ENCODE data around the gene ERBB2.
A peak's percentile ranks its signal among the peaks of the same experiment; 100 is the strongest.
"Not testable (repeated sequence)": the region's sequence is repeated elsewhere in the genome, so short reads cannot be mapped to it uniquely, and the experiment has no call there.

ERBB2 gene

GRCh38 chr17:39761861-39762496, 62.1 kb downstream of the ERBB2 start:
- no peak for DNase-seq (ENCODE audit: low read depth in 2 of 2)

DNA sequence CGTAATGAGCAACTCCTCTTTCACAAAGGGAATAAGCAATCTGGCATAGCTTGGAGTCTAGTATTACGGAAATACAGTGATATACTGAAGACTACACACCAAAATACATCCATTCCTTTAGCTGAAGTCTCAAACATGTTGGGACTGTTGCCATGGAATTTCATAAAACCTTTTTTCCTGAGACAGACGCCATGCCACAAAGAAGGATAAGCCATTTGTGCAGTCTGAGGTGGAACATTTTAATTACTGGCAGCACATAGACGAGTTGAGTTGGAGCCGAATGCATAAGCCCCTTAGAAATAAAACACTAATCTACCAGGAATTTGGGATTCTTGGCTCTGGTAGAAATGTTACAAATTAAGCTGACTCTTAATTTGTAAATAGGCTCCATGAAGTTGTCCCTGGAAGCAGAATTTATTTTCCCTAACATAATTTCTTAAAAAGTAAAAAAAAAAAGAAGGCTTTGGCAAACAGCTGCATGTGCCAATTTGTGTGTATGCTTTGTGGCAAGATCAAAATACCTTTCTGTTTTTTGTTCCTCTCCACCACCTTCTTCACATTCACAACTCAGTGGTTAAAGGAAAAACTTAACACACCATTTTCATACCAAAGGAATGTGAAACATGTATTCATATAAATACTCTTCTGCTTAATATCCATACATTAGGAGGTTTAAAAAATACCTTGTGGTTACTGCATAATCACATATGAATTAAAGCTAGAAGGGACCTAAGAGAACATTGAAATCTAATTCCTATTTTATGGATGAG, 63.4 kb downstream of the ERBB2 start:
- no peak for DNase-seq (ENCODE audit: low read depth in 2 of 2)

DNA sequence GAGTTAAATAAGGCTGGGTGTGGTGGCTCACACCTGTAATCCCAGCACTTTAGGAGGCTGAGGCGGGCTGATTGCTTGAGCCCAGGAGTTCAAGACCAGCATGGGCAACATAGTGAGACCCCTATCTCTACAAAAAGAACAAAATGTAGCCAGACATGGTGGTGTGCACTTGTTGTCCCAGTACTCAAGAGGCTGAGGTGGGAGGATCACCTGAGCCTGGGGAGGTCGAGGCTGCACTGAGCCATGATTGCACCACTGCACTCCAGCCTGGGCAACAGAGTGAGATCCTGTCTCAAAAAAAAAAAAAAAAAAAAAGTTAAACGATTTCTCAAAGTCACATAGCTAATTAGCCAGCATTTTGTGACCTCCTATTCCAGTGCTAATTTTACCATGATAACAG, 64.3 kb downstream of the ERBB2 start:
- not testable (repeated sequence) for DNase-seq (ENCODE audit: low read depth in 2 of 2)

DNA sequence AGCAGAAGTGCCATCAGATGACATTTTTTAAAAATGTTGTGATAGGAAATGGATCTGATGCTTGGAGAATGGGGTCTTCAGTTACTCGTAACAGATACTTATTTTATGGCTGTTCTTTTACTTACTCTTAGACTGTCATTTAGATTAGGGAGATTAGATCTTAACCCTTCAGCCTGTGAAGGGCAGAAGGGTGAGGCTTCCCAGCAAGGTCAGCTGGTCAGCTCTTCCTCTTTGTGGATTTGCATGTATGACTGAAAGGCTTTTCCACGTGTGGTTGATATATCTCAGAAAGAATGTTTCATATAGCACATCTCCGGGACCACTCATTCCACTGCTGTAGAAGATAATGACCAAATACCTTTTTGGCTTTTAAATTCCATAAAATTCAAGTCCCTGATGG, 65.3 kb downstream of the ERBB2 start:
- no peak for DNase-seq (ENCODE audit: low read depth in 2 of 2)

GRCh38 chr17:39765766-39766165, 65.9 kb downstream of the ERBB2 start:
- DNase-seq (ENCODE audit: low read depth in 2 of 2), result no peak

DNA sequence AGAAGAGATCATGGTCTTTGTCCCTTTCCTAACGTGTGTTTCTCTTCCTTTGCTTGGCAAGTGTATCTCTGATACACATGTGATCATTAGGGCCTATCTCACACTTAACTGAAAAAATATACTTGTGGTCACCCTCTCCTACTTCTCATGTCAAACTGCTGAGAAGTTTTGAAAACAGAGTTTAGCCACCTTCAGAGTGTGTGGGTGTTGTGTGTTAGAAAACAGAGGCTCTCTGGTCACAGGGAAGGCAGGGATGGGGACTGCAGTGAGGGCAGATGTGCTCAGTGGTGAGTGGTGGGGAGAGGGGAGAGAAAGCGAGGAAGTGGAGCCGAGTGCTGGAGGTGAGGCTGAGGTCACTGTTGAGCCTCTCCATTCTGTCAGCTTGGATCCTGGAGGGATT, 67.3 kb downstream of the ERBB2 start:
- DNase-seq (ENCODE audit: low read depth in 2 of 2), result no peak

DNA sequence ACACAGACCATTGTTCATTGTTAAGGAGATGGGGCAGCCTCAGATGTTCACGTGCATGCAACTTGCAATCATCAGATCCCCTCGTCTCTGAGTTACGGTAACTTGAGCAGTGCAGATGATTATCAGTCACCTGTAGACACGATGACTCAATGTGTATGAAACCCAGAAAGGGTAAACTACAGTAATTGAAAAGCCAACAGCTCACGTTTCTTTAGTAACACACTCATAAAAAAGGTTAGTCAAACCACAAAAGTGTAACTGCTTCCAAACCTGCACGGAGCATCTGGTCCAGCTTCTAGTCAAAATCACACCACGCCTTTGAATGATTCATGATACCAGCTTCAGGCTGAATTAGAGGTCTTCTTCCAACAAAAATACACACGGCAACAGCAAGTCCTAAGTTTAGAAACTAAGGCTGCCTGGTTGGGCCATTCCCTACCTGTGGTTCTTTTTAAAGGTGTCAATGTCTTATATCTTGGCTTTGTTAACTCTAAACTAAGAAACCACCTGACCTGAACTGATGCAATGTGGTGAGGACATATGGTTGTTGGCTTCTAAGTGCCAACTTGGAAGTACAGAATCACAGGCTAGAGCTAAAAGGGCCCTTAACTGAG, 70.2 kb downstream of the ERBB2 start:
- DNase-seq (ENCODE audit: low read depth in 2 of 2), result peak in 1 of 2 donors; percentile 32

GRCh38 chr17:39772415-39772814, 72.6 kb downstream of the ERBB2 start:
- DNase-seq (ENCODE audit: low read depth in 2 of 2), result no peak

DNA sequence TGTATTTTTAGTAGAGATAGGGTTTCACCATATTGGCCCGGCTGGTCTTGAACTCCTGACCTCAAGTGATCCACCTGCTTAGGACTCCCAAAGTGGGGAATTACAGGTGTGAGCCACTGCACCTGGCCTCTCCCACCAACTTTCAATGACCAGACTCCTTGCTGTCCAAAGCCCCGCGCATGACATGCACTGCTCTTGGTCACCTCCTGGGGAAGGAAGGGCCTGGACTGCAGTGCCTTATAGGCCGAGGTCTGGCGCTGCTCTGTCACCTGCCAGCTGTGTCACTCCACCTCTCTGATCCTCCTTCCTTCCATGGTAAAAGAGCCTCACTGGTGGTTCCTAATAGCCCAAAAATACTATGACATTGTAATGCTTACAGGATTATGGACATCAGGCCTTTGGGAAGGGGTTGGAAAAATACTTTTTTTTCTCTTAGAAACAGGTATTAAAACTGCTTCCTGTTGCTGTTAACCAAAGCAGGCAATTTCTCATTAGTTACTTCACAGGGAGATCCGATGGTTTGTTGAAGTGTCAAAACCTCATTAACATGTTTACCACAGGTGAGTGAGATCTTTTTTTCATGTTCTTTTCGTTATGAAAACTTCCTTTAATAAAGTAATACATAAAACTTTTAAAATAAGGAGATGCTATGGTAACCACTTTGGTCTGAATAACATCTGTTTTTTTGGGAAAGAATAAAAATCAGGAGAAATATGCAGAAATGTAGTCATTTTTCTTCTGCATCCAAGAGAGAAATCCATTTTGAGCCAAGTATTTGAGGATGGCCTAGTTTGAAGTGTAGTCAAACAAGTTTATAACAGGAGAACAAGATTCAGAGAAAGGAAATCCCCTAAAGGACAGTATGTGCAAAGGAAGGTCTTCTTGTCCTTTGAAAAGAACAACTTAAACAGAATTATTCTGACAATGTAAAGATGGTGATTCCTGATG, 73.4 kb downstream of the ERBB2 start:
- no peak for DNase-seq (ENCODE audit: low read depth in 2 of 2)

DNA sequence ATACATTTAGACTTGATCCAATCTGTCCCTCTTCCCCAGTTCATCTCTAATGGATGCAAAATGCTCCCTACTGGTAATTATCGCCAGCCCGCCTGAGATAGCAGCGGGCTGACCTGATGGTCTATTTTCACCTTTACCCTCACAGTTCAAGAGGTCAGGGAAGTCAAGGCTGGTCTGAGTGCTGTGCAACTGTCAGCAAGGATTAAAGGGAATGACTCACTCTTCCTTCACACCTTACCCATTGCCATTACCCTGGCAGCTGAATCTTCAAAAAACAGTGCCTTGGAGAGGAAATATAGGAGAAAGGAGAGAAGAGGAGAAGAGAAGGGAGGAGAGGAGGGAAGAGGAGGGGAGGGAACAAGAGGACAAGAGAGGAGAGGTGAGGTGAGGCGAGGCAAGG, 74.2 kb downstream of the ERBB2 start:
- DNase-seq (ENCODE audit: low read depth in 2 of 2), result no peak

GRCh38 chr17:39775031-39775430, 75.2 kb downstream of the ERBB2 start:
- DNase-seq (ENCODE audit: low read depth in 2 of 2), result no peak

GRCh38 chr17:39776252-39776651, 76.4 kb downstream of the ERBB2 start:
- no peak for DNase-seq (ENCODE audit: low read depth in 2 of 2)

DNA sequence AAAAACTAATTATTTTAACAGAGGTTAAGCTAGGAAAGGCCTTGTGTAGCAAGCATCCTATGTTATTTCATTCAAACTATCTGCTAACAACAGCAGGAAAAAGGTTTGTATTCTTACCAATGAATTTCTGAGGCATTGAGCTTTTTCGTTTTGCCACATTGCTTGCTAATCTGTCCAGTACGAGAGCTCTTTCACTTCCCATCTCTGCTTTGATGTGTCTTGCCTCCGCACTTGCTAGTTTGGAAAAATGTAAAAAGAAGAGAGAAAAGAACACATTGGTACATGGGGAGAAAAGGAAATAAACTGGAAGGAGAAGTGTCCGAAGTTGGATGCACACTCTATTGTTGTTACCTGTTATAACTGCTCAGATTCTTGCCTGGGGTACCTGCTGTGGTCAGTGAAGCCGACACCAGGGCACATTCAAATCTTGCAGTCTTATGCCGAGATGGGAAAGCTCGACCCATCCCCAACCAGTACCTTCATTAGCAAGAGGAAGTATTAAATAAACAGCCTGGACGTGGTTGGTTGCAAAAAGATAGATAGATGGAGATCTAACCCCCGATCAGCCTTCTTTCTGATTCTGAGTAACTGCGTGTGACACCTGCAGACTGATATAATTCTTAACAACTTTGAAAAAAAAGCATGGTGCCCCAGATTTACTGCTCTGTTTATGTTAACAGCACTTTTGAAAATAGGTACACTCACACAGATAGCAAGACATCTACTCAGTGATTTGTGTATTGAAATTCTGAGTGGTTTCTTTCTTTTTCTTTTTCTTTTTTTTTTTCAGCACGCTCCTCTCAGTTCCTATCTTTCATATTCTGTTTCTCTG, 77.9 kb downstream of the ERBB2 start:
- no peak for DNase-seq (ENCODE audit: low read depth in 2 of 2)

Data from stimulated activated CD8-positive, alpha-beta memory T cell treated with anti-CD3 and anti-CD28 coated beads, Interleukin-7, amount 100 ng/mL, for 1 hour (primary cell).